ENCODE data around the gene MARK3.

Gene MARK3

GRCh38 chr14:103463851-103464250, 78.6 kb downstream of the MARK3 start:
- DNase-seq (ENCODE audit: low read depth in 1 of 2, low spot score in 1 of 2): no peak
- Histone ChIP-seq H3K27ac (replicated peaks) (no peak overlapping the region), H3K4me3 (replicated peaks; ENCODE audit: insufficient read depth, low read length) (no peak overlapping the region), H3K27me3 (ENCODE audit: insufficient read depth, poor library complexity, severe bottlenecking) (no peaks in the 10 kb centered on the region)
- TF ChIP-seq SPI1 (IDR thresholded peaks at IDR 0.05; ENCODE audit: borderline replicate concordance, low read depth) (no peak), REST (IDR thresholded peaks at IDR 0.05; ENCODE audit: insufficient replicate concordance, low read depth) (no peak), CTCF (IDR thresholded peaks at IDR 0.05; ENCODE audit: insufficient read depth, low read length) (no peak), POLR2AphosphoS5 (IDR thresholded peaks at IDR 0.05; ENCODE audit: low read depth) (no peak), GABPA (IDR thresholded peaks at IDR 0.05; ENCODE audit: low read depth) (no peak)

- H3K27me3 ChIP-seq (ENCODE audit: insufficient read depth, poor library complexity, severe bottlenecking): no peaks in the 10 kb centered on the region
- TF ChIP-seq CTCF (IDR thresholded peaks at IDR 0.05; ENCODE audit: insufficient read depth, low read length) (no peak), REST (IDR thresholded peaks at IDR 0.05; ENCODE audit: insufficient replicate concordance, low read depth) (no peak), GABPA (IDR thresholded peaks at IDR 0.05; ENCODE audit: low read depth) (no peak), SPI1 (IDR thresholded peaks at IDR 0.05; ENCODE audit: borderline replicate concordance, low read depth) (no peak), POLR2AphosphoS5 (IDR thresholded peaks at IDR 0.05; ENCODE audit: low read depth) (no peak)
- DNase-seq (ENCODE audit: low read depth in 1 of 2, low spot score in 1 of 2): no peak
These were observed 87.7 kb downstream of the MARK3 start for GRCh38 chr14:103472939-103473338.

GRCh38 chr14:103474893-103475292, 89.7 kb downstream of the MARK3 start:
- H3K27me3 ChIP-seq (ENCODE audit: insufficient read depth, poor library complexity, severe bottlenecking): no peaks in the 10 kb centered on the region
- no peak for DNase-seq (ENCODE audit: low read depth in 1 of 2, low spot score in 1 of 2)
- H3K27ac ChIP-seq (replicated peaks): no peak overlapping the region
- TF ChIP-seq REST (IDR thresholded peaks at IDR 0.05; ENCODE audit: insufficient replicate concordance, low read depth) (no peak), POLR2AphosphoS5 (IDR thresholded peaks at IDR 0.05; ENCODE audit: low read depth) (no peak), CTCF (IDR thresholded peaks at IDR 0.05; ENCODE audit: insufficient read depth, low read length) (no peak), GABPA (IDR thresholded peaks at IDR 0.05; ENCODE audit: low read depth) (no peak), SPI1 (IDR thresholded peaks at IDR 0.05; ENCODE audit: borderline replicate concordance, low read depth) (no peak)
- no peak overlapping the region for H3K4me3 ChIP-seq (replicated peaks; ENCODE audit: insufficient read depth, low read length)

More at GRCh38 chr14:103472939-103473338, 87.7 kb downstream of the MARK3 start:
- H3K27ac ChIP-seq (replicated peaks): no peak overlapping the region
- no peak overlapping the region for H3K4me3 ChIP-seq (replicated peaks; ENCODE audit: insufficient read depth, low read length)

Data from HL-60 (cell line).